ENCODE results near the gene TMEM69. TPM values are rescaled to one million over a fixed set of nuclear protein-coding genes. Genes with fewer than 3 reads are reported as not detected.

TMEM69 gene
- total and polyA plus RNA-seq, 4 donors: 13.8 to 26.1 (median 16.8) TPM

DNA sequence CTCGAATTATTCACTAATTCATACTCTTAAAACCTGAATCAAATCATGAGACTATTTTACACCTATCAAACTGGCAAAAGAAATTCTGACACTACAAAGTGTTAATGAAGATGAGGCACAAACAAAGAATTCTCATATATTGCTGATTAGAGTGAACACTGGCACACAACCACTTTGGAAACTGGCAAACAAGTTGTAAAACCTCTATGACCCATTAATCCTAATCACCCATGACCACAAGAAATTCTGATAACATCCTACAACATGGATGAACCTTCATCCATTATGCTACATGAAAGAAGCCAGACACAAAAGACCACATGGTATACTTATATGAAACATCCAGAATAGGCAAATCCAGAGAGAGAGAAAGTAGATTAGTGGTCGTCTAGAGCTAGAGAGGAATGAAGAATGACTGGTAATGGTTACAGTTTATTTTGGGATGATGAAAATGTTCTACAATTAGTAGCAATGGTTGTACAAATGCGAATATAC, 10.2 kb upstream of the TMEM69 start:
- 64 to 82% methylated on average over 3 of the region's 3 CpGs for WGBS, 2 donors
- no peaks in the 10 kb centered on the region for H3K27me3 ChIP-seq (ENCODE audit: control insufficient read depth in 3 of 3, insufficient read depth in 3 of 3, low read length in 2 of 3)
- no peak overlapping the region for H3K9ac ChIP-seq (ENCODE audit: insufficient read depth in 1 of 2, low read length in 2 of 2)
- no peaks in the 10 kb centered on the region for H3K9me3 ChIP-seq (ENCODE audit: control insufficient read depth in 4 of 4, insufficient read depth in 3 of 4, low read length in 3 of 4)
- no peak overlapping the region for H3K4me3 ChIP-seq
- H3K36me3 ChIP-seq (ENCODE audit: control insufficient read depth in 4 of 4, insufficient read depth in 4 of 4, low read length in 4 of 4): peaks cover 0 to 3% (median under 1%) of the 10 kb centered on the region in 4 donors
- peak overlapping the region in 1 of 2 donors; percentile 21 for H3K27ac ChIP-seq (ENCODE audit: low read depth in 1 of 2, low read length in 1 of 2)
- no peak for DNase-seq
- no peak for TF ChIP-seq CTCF (IDR thresholded peaks at IDR 0.05; ENCODE audit: control extremely low read depth, extremely low read depth)
- peaks cover 9 to 38% (median 10%) of the 10 kb centered on the region in 5 donors for H3K4me1 ChIP-seq (ENCODE audit: control insufficient read depth in 5 of 5, insufficient read depth in 5 of 5, low read length in 5 of 5)
- ATAC-seq (ENCODE audit: insufficient read depth, low FRiP score): no peak

DNA sequence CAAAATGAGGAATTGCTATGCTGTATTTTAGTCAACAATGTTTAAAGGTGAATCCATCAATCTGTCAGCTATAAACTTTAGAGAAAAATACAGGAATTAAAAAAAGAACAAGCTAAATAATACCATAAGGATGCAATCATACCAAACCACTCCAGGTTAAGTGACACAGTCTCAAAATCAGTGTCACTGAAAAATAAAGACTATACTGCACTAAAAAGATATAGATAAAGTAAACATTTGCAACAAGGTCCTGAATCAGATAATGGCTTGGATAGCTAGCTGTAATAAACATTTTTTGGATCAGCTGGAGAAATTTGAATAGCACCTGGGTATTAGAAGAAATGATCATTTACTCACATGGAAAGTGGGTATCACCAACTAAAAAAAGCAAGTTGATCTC, 9.5 kb upstream of the TMEM69 start:
- no peaks in the 10 kb centered on the region for H3K9me3 ChIP-seq (ENCODE audit: control insufficient read depth in 4 of 4, insufficient read depth in 3 of 4, low read length in 3 of 4)
- DNase-seq (no peak), ATAC-seq (ENCODE audit: insufficient read depth, low FRiP score) (no peak)
- no peak overlapping the region for H3K4me3 ChIP-seq
- TF ChIP-seq CTCF (IDR thresholded peaks at IDR 0.05; ENCODE audit: control extremely low read depth, extremely low read depth): no peak
- peaks cover 0 to 3% (median under 1%) of the 10 kb centered on the region in 4 donors for H3K36me3 ChIP-seq (ENCODE audit: control insufficient read depth in 4 of 4, insufficient read depth in 4 of 4, low read length in 4 of 4)
- no peak overlapping the region for H3K9ac ChIP-seq (ENCODE audit: insufficient read depth in 1 of 2, low read length in 2 of 2)
- no peaks in the 10 kb centered on the region for H3K27me3 ChIP-seq (ENCODE audit: control insufficient read depth in 3 of 3, insufficient read depth in 3 of 3, low read length in 2 of 3)
- H3K27ac ChIP-seq (ENCODE audit: low read depth in 1 of 2, low read length in 1 of 2): no peak overlapping the region
- H3K4me1 ChIP-seq (ENCODE audit: control insufficient read depth in 5 of 5, insufficient read depth in 5 of 5, low read length in 5 of 5): peaks cover 9 to 32% (median 13%) of the 10 kb centered on the region in 5 donors

GRCh38 chr1:45679123-45679522, 8.9 kb upstream of the TMEM69 start:
- H3K9ac ChIP-seq (ENCODE audit: insufficient read depth in 1 of 2, low read length in 2 of 2): no peak overlapping the region
- H3K27ac ChIP-seq (ENCODE audit: low read depth in 1 of 2, low read length in 1 of 2): peak overlapping the region; percentile 10 to 20
- no peak overlapping the region for H3K4me3 ChIP-seq
- H3K9me3 ChIP-seq (ENCODE audit: control insufficient read depth in 4 of 4, insufficient read depth in 3 of 4, low read length in 3 of 4): no peaks in the 10 kb centered on the region
- TF ChIP-seq CTCF (IDR thresholded peaks at IDR 0.05; ENCODE audit: control extremely low read depth, extremely low read depth): no peak
- ATAC-seq (ENCODE audit: insufficient read depth, low FRiP score) (no peak), DNase-seq (peak in 1 of 3 donors; percentile 30)
- H3K4me1 ChIP-seq (ENCODE audit: control insufficient read depth in 5 of 5, insufficient read depth in 5 of 5, low read length in 5 of 5): peaks cover 9 to 28% (median 14%) of the 10 kb centered on the region in 5 donors
- WGBS, 2 donors: 0 to 6% methylated on average over 3 of the region's 3 CpGs
- no peaks in the 10 kb centered on the region for H3K27me3 ChIP-seq (ENCODE audit: control insufficient read depth in 3 of 3, insufficient read depth in 3 of 3, low read length in 2 of 3)
- H3K36me3 ChIP-seq (ENCODE audit: control insufficient read depth in 4 of 4, insufficient read depth in 4 of 4, low read length in 4 of 4): peaks cover 0 to 3% (median under 1%) of the 10 kb centered on the region in 4 donors

- Histone ChIP-seq H3K9ac (ENCODE audit: insufficient read depth in 1 of 2, low read length in 2 of 2) (peak overlapping the region in 1 of 2 donors; percentile 60), H3K36me3 (ENCODE audit: control insufficient read depth in 4 of 4, insufficient read depth in 4 of 4, low read length in 4 of 4) (no peaks in the 10 kb centered on the region), H3K9me3 (ENCODE audit: control insufficient read depth in 4 of 4, insufficient read depth in 3 of 4, low read length in 3 of 4) (no peaks in the 10 kb centered on the region), H3K27ac (ENCODE audit: low read depth in 1 of 2, low read length in 1 of 2) (no peak overlapping the region), H3K4me1 (ENCODE audit: control insufficient read depth in 5 of 5, insufficient read depth in 5 of 5, low read length in 5 of 5) (peaks cover 9 to 29% (median 10%) of the 10 kb centered on the region in 5 donors), H3K4me3 (no peak overlapping the region), H3K27me3 (ENCODE audit: control insufficient read depth in 3 of 3, insufficient read depth in 3 of 3, low read length in 2 of 3) (no peaks in the 10 kb centered on the region)
- DNase-seq (no peak), ATAC-seq (ENCODE audit: insufficient read depth, low FRiP score) (no peak)
- WGBS, 2 donors: 87% methylated on average over 6 of the region's 6 CpGs
- no peak for TF ChIP-seq CTCF (IDR thresholded peaks at IDR 0.05; ENCODE audit: control extremely low read depth, extremely low read depth)
Measured at GRCh38 chr1:45682942-45683341, 5.0 kb upstream of the TMEM69 start.
